B cell (primary cell): Measurements from ENCODE around the gene PEX1. TPM values are rescaled to one million over a fixed set of nuclear protein-coding genes. Genes with fewer than 3 reads are reported as not detected.

ENCODE experiments used
- ATAC-seq: fragments of 200-7000 bp; cut with Tn5 transposase; one replicate; pipeline ENCODE4 v1.10.0; 2021; ENCODE audit warnings: low read depth, mild to moderate bottlenecking, moderate number of reproducible peaks, moderate library complexity
- CTCF ChIA-PET: fragments of 350-600 bp; sonication (Branson Sonifier 250); formaldehyde crosslinking; loops from one replicate; lab custom pipeline; 2021; ENCODE audit warnings: antibody characterized with exemption, inconsistent platforms; lab: Charles Lee
- POLR2A ChIA-PET: fragments of 350-600 bp; sonication (Branson Sonifier 250); formaldehyde crosslinking; loops from one replicate; lab custom pipeline; 2021; ENCODE audit warnings: antibody characterized with exemption; lab: Charles Lee
- DNase-seq: peaks from one replicate; pipeline ENCODE4 v3.0.0; 2013
- H2AFZ ChIP-seq: 2 replicates; pipeline ENCODE4 v1.6.1; 2012; ENCODE audit warnings: mild to moderate bottlenecking, low read depth, low read length; ENCODE audit not compliant: insufficient read depth, poor library complexity, severe bottlenecking
- H3K27ac ChIP-seq, 2 donors: 1 replicate in 1 of 2; 2 replicates in 1 of 2; pipeline ENCODE4 v1.5.1; 2012 to 2013; ENCODE audit warnings: low read length in 2 of 2, mild to moderate bottlenecking in 2 of 2, moderate library complexity in 1 of 2
- H3K27me3 ChIP-seq, 4 experiments: fragments of 200-600 bp in 1 of 4; sonication (generic) in 1 of 4; replicated peaks in 1 of 4; 1 replicate in 2 of 4; 2 replicates in 2 of 4; pipeline versions ENCODE4 v1.6.1 to v1.7.0; 2013 to 2016; ENCODE audit warnings: low read length in 3 of 4, mild to moderate bottlenecking in 2 of 4, mixed read lengths in 1 of 4, moderate library complexity in 1 of 4; ENCODE audit not compliant: insufficient read depth in 4 of 4, control insufficient read depth in 3 of 4; ENCODE audit errors: control extremely low read depth in 1 of 4
- H3K36me3 ChIP-seq, 2 experiments: replicated peaks in 1 of 2; 1 replicate in 1 of 2; 2 replicates in 1 of 2; pipeline versions ENCODE4 v1.6.1 to v1.7.1; 2013; ENCODE audit warnings: low read length in 1 of 2; ENCODE audit not compliant: insufficient read depth in 2 of 2, control insufficient read depth in 1 of 2; ENCODE audit errors: control extremely low read depth in 1 of 2, extremely low read depth in 1 of 2
- H3K4me1 ChIP-seq, 2 donors: fragments of 200-600 bp in 1 of 2; sonication (generic) in 1 of 2; 1 replicate in 1 of 2; 2 replicates in 1 of 2; pipeline versions ENCODE4 v1.5.1 to v1.6.1; 2013 to 2017; ENCODE audit warnings: low read length in 2 of 2; ENCODE audit not compliant: control insufficient read depth in 2 of 2, insufficient read depth in 2 of 2
- H3K4me2 ChIP-seq: replicated peaks from 2 replicates; pipeline ENCODE3; 2012; ENCODE audit warnings: mild to moderate bottlenecking, low read depth, low read length; ENCODE audit not compliant: poor library complexity, severe bottlenecking
- H3K4me3 ChIP-seq, 5 experiments: fragments of 200-600 bp in 1 of 5; sonication (generic) in 1 of 5; 1 replicate in 3 of 5; 2 replicates in 2 of 5; pipeline versions ENCODE4 v1.5.1 to v1.7.0; 2011 to 2016; ENCODE audit warnings: low read length in 4 of 5, mild to moderate bottlenecking in 4 of 5, low read depth in 2 of 5, control low read depth in 1 of 5, moderate library complexity in 1 of 5; ENCODE audit not compliant: insufficient read depth in 1 of 5; ENCODE audit errors: control extremely low read depth in 1 of 5, extremely low read depth in 1 of 5
- H3K79me2 ChIP-seq: fragments of 200-600 bp; sonication (generic); one replicate; pipeline ENCODE4 v1.6.0; 2016; ENCODE audit warnings: low read length; ENCODE audit not compliant: control insufficient read depth, insufficient read depth
- H3K9ac ChIP-seq: fragments of 200-600 bp; sonication (generic); 2 replicates; pipeline ENCODE4 v1.6.1; 2017; ENCODE audit warnings: mild to moderate bottlenecking, low read length, moderate library complexity
- H3K9me3 ChIP-seq, 3 donors: one replicate each; pipeline versions ENCODE4 v1.6.1 to v1.7.1; 2013; ENCODE audit warnings: low read length in 2 of 3; ENCODE audit not compliant: control insufficient read depth in 2 of 3, insufficient read depth in 1 of 3; ENCODE audit errors: control extremely low read depth in 1 of 3
- H4K20me1 ChIP-seq: 2 replicates; pipeline ENCODE4 v1.6.0; 2012; ENCODE audit warnings: mild to moderate bottlenecking, low read length; ENCODE audit not compliant: insufficient read depth, control insufficient read depth, poor library complexity, severe bottlenecking
- H3K27ac Mint-ChIP-seq: one replicate; pipeline ENCODE4 v1.8.0; 2021; ENCODE audit warnings: mixed read lengths
- H3K27me3 Mint-ChIP-seq: one replicate; pipeline ENCODE4 v1.8.0; 2021; ENCODE audit warnings: mixed read lengths
- H3K4me1 Mint-ChIP-seq: one replicate; pipeline ENCODE4 v1.8.0; 2021; ENCODE audit warnings: mixed read lengths
- H3K4me3 Mint-ChIP-seq: one replicate; pipeline ENCODE4 v1.8.0; 2021; ENCODE audit warnings: mixed read lengths
- H3K9me3 Mint-ChIP-seq: one replicate; pipeline ENCODE4 v1.8.0; 2022; ENCODE audit warnings: mixed read lengths; ENCODE audit not compliant: insufficient read depth
- CTCF ChIP-seq: fragments of 200-600 bp; IDR thresholded peaks from one replicate; pipeline ENCODE4 v1.8.0; 2022; ENCODE audit warnings: antibody characterized with exemption, mild to moderate bottlenecking
- EZH2 ChIP-seq: IDR thresholded peaks from 2 replicates; pipeline ENCODE4 v1.6.1; 2012; ENCODE audit warnings: borderline replicate concordance, low read depth, mild to moderate bottlenecking, moderate library complexity, low read length; ENCODE audit not compliant: insufficient read depth, poor library complexity, severe bottlenecking
- WGBS: methylation state at CpG from one replicate; pipeline ENCODE4 v1.1.5; 2013; ENCODE audit warnings: missing lambda C conversion rate; ENCODE audit not compliant: insufficient coverage; 5-methylcytosine and 5-hydroxymethylcytosine counted together
- intact Hi-C: fragments of 100-400 bp; cut with micrococcal nuclease; formaldehyde crosslinking; loops from one replicate; pipeline ENCODE4 v1.10.0; 2022
- polyA plus RNA-seq: library from polyadenylated mRNA; depleted of rRNA; stranded (reverse); fragments of >200 nt; gene quantifications from 2 replicates; pipeline ENCODE4 v1.2.3, GENCODE V29; 2012
- total RNA-seq, 2 donors: library from RNA; stranded (reverse); fragments of 120-200 nt in 1 of 2; gene quantifications; 1 replicate in 1 of 2; 2 replicates in 1 of 2; pipeline versions ENCODE4 v1.2.3 to v1.2.4, GENCODE V29; 2013 to 2022

PEX1 gene
- total and polyA plus RNA-seq, 2 donors (not counting 1 experiment from before 2014, with no cell fraction given): 26.0 to 33.7 TPM

GRCh38 chr7:92456236-92456635 lies 72.1 kb downstream of the PEX1 start:
- intact Hi-C loops: no loop called here
- H2AFZ ChIP-seq: no peak overlapping the region
- H3K4me3 Mint-ChIP-seq: no peak overlapping the region
- H3K27me3 Mint-ChIP-seq: no peaks in the 10 kb centered on the region
- POLR2A ChIA-PET: no interaction called here
- CTCF ChIA-PET: interaction anchor here (1.0 kb wide), 1 partner anchor 9 kb away, joined by 3 read pairs; the partner anchor contains the start of gene GATAD1
- H3K36me3 ChIP-seq: peaks cover 6 to 48% of the 10 kb centered on the region in 2 experiments
- no peak overlapping the region for H3K4me2 ChIP-seq
- no peak overlapping the region for H3K4me3 ChIP-seq
- 100% methylated on average over 2 of the region's 2 CpGs for WGBS
- H3K4me1 Mint-ChIP-seq: no peaks in the 10 kb centered on the region
- DNase-seq (no peak), ATAC-seq (no peak)
- H3K27ac ChIP-seq: no peak overlapping the region
- no peaks in the 10 kb centered on the region for H3K9me3 Mint-ChIP-seq
- no peaks in the 10 kb centered on the region for H3K9me3 ChIP-seq
- H4K20me1 ChIP-seq: no peaks in the 10 kb centered on the region
- no peaks in the 10 kb centered on the region for H3K4me1 ChIP-seq
- no peaks in the 10 kb centered on the region for H3K27me3 ChIP-seq
- no peak for TF ChIP-seq EZH2
- no peak for TF ChIP-seq CTCF
- H3K27ac Mint-ChIP-seq: no peak overlapping the region
- H3K9ac ChIP-seq: no peak overlapping the region
- H3K79me2 ChIP-seq: no peaks in the 10 kb centered on the region

- DNase-seq: no peak
- H2AFZ ChIP-seq: no peak overlapping the region
- no peak overlapping the region for H3K4me2 ChIP-seq
- peaks cover 9 to 60% of the 10 kb centered on the region in 2 experiments for H3K36me3 ChIP-seq
- Mint-ChIP-seq H3K4me3 (no peak overlapping the region), H3K27ac (no peak overlapping the region), H3K4me1 (peaks cover 6% of the 10 kb centered on the region), H3K27me3 (no peaks in the 10 kb centered on the region), H3K9me3 (no peaks in the 10 kb centered on the region)
- TF ChIP-seq EZH2: no peak
- TF ChIP-seq CTCF: no peak
- ChIA-PET CTCF (interaction anchor here (1.1 to 1.6 kb wide), 2 partner anchors 27 to 622 kb away, joined by 3 to 5 read pairs; no protein-coding TSS in a partner anchor), POLR2A (no interaction called here)
- WGBS: no CpG with 5 or more reads among the region's 2 CpGs
- intact Hi-C loops: no loop called here
- H3K9me3 ChIP-seq: no peaks in the 10 kb centered on the region
- no peaks in the 10 kb centered on the region for H3K79me2 ChIP-seq
- no peak overlapping the region for H3K27ac ChIP-seq
- H3K4me1 ChIP-seq: peaks cover 6 to 12% of the 10 kb centered on the region in 2 donors
- H3K27me3 ChIP-seq: no peaks in the 10 kb centered on the region
- no peak for ATAC-seq
- H4K20me1 ChIP-seq: no peaks in the 10 kb centered on the region
- H3K4me3 ChIP-seq: no peak overlapping the region
- H3K9ac ChIP-seq: no peak overlapping the region
These were observed 76.7 kb downstream of the PEX1 start for GRCh38 chr7:92451645-92452044.
